Kidney (tissue), 14 donors: ENCODE measurements around the gene ANG. TPM values are rescaled to one million over a fixed set of nuclear protein-coding genes. Genes with fewer than 3 reads are reported as not detected.
"Not testable (repeated sequence)": the region's sequence is repeated elsewhere in the genome, so short reads cannot be mapped to it uniquely, and the experiment has no call there.

ENCODE experiments used
- DNase-seq, 5 donors: peaks; one replicate each; pipeline ENCODE4 v3.0.0-alpha.2; 2013 to 2020
- FAIRE-seq: peaks from 2 replicates; lab custom pipeline; 2012; peaks lifted over from hg19 to GRCh38; lab: Jason Lieb, UNC
- H3K27ac ChIP-seq, 2 donors: one replicate each; pipeline ENCODE4 v1.7.0; 2013; ENCODE audit warnings: low read depth in 2 of 2, low read length in 2 of 2, inconsistent platforms in 1 of 2
- H3K27me3 ChIP-seq: one replicate; pipeline ENCODE4 v1.7.1; 2013; ENCODE audit warnings: low read length, inconsistent platforms; ENCODE audit not compliant: control insufficient read depth, insufficient read depth
- H3K36me3 ChIP-seq, 3 donors: one replicate each; pipeline versions ENCODE4 v1.7.0 to v1.7.1; 2013; ENCODE audit warnings: low read length in 3 of 3, control low read depth in 1 of 3, inconsistent platforms in 1 of 3; ENCODE audit not compliant: insufficient read depth in 3 of 3, control insufficient read depth in 2 of 3
- H3K4me1 ChIP-seq, 3 donors: one replicate each; pipeline versions ENCODE4 v1.7.0 to v1.7.1; 2013; ENCODE audit warnings: low read length in 3 of 3, inconsistent platforms in 1 of 3, low read depth in 1 of 3; ENCODE audit not compliant: control insufficient read depth in 2 of 3, insufficient read depth in 2 of 3
- H3K4me3 ChIP-seq, 3 donors: one replicate each; pipeline versions ENCODE4 v1.7.0 to v1.8.1; 2013; ENCODE audit warnings: low read length in 3 of 3, control low read depth in 1 of 3, inconsistent platforms in 1 of 3
- H3K9ac ChIP-seq, 3 donors: one replicate each; pipeline versions ENCODE4 v1.7.0 to v1.7.1; 2013; ENCODE audit warnings: low read length in 3 of 3, control low read depth in 1 of 3, inconsistent platforms in 1 of 3
- H3K9me3 ChIP-seq, 3 donors: one replicate each; pipeline versions ENCODE4 v1.7.0 to v1.7.1; 2013; ENCODE audit warnings: low read length in 3 of 3, control low read depth in 1 of 3, inconsistent platforms in 1 of 3; ENCODE audit not compliant: control insufficient read depth in 2 of 3, insufficient read depth in 1 of 3
- CTCF ChIP-seq: IDR thresholded peaks from 3 replicates; pipeline ENCODE4 v1.5.1; 2012; ENCODE audit warnings: mild to moderate bottlenecking, moderate library complexity, borderline replicate concordance; ENCODE audit not compliant: insufficient read depth; ENCODE audit errors: extremely low read depth
- intact Hi-C: fragments of 100-400 bp; cut with DNase I; formaldehyde crosslinking; loops from one replicate; pipeline ENCODE4 v1.11.1; 2022
- polyA plus RNA-seq: library from polyadenylated mRNA; stranded (reverse); fragments of 350-450 nt; fragmentation: Illumina TruSeq; extraction: RNeasy Lipid Tissue Mini Kit (QIAGEN cat#74804); gene quantifications from one replicate; pipeline ENCODE4 v1.2.3, GENCODE V29; 2014; ENCODE audit warnings: low read depth, low replicate concordance; ENCODE audit not compliant: insufficient read depth
- total RNA-seq: library from RNA; stranded (reverse); fragmentation: NEBNext Ultra II Directional; extraction: Animal tissue kit (Norgen Biotek cat#: 25700); gene quantifications from one replicate; pipeline ENCODE4 v1.2.1, GENCODE V29; 2021
- donor health status: control.
- donor health status: control.
- donor health status: control.
- donor health status: control.
- donor health status: control.
- donor health status: DM: yes; HTN: yes; CAD: no.
- donor health status: Normal renal cell carcinoma (clear cell type).

ANG gene
- total and polyA plus RNA-seq, 2 donors from 2014 or later, result 19.4 to 24.5 TPM

- Histone ChIP-seq H3K36me3 (no peaks in the 10 kb centered on the region), H3K27ac (no peak overlapping the region), H3K9me3 (no peaks in the 10 kb centered on the region), H3K27me3 (no peaks in the 10 kb centered on the region), H3K4me1 (no peaks in the 10 kb centered on the region), H3K4me3 (no peak overlapping the region), H3K9ac (no peak overlapping the region)
- FAIRE-seq, result no peak
- intact Hi-C loops, result no loop called here
- DNase-seq, result no peak
- TF ChIP-seq CTCF, result no peak
Observed at GRCh38 chr14:20733684-20734429, 45.3 kb downstream of the ANG start.

- FAIRE-seq (no peak), DNase-seq (no peak)
- intact Hi-C loops, result no loop called here
- Histone ChIP-seq H3K36me3 (no peaks in the 10 kb centered on the region), H3K4me3 (no peak overlapping the region), H3K4me1 (no peaks in the 10 kb centered on the region), H3K9ac (no peak overlapping the region), H3K27me3 (no peaks in the 10 kb centered on the region), H3K9me3 (no peaks in the 10 kb centered on the region), H3K27ac (no peak overlapping the region)
- no peak for TF ChIP-seq CTCF
Observed at GRCh38 chr14:20734430-20734806, 45.9 kb downstream of the ANG start.

GRCh38 chr14:20738292-20738691 is 49.7 kb downstream of the ANG start:
- H3K9ac ChIP-seq, DNase-seq, H3K27me3 ChIP-seq, H3K9me3 ChIP-seq, FAIRE-seq, H3K4me1 ChIP-seq, H3K27ac ChIP-seq, H3K36me3 ChIP-seq, H3K4me3 ChIP-seq, intact Hi-C loops: not testable (repeated sequence)

GRCh38 chr14:20742132-20742531 is 53.6 kb downstream of the ANG start:
- Histone ChIP-seq H3K9ac (no peak overlapping the region), H3K4me3 (no peak overlapping the region), H3K27me3 (no peaks in the 10 kb centered on the region), H3K36me3 (no peaks in the 10 kb centered on the region), H3K9me3 (no peaks in the 10 kb centered on the region), H3K27ac (no peak overlapping the region), H3K4me1 (no peaks in the 10 kb centered on the region)
- FAIRE-seq (no peak), DNase-seq (no peak)
- TF ChIP-seq CTCF, result no peak
- intact Hi-C loops, result no loop called here
